ENCODE measurements around the gene CHRD.

CHRD gene

DNA sequence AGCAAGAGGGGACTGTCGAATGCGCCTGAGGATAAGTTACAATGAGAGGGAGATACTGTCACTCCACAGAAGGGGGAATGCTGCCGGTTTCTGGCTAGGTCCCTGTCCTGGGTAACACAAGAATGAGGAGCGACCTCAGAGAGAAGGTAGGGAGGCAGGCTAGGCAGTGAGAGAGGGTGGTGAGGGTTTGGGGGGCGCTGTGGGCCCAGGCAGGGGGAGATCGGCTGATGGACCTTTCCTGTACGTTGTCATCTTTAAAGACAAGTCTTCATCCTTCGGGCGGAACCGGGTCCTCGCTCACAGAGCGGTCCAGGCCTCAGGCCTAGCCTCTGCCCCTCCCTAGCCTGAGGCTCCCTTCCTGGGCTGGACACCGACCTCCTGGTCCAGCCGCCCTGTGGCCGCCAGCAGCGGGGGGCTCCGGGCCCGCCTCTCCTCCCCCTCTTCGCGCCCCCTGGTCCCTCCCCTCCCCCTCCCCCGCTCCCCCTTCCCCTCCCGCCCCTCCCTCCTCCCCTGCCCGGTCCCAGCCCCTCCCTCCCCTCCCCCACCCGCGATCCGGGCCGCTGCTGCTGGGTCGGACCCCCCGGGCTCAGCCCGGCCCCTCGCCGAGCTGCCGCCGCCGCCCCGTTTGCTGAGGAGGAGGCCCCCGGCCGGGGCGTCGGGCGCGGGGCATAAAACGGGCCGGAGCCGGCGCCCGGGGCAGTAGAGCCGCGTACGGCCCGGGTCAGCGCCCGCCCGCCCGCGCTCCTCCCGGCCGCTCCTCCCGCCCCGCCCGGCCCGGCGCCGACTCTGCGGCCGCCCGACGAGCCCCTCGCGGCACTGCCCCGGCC, at the start of gene CHRD:
Gene CHRD, plus strand, starts transcription at position 697 of the 827 bp plus-strand sequence. CDS start 265 bp downstream, outside the sequence.
- Histone ChIP-seq H3K27ac (ENCODE audit: low read length) (peak within 1 kb of the TSS; percentile 61), H3K4me3 (ENCODE audit: low read depth in 1 of 2, low read length in 2 of 2) (peak within 1 kb of the TSS; percentile 48 to 63), H3K9me3 (ENCODE audit: control insufficient read depth in 1 of 2, low read length in 2 of 2) (no peaks in the 10 kb centered on the region), H3K4me1 (ENCODE audit: control insufficient read depth in 1 of 2, insufficient read depth in 2 of 2, low read length in 2 of 2) (peaks cover 0 to 13% of the 10 kb centered on the region in 2 donors), H3K36me3 (ENCODE audit: control insufficient read depth in 1 of 2, insufficient read depth in 2 of 2, low read length in 2 of 2) (no peaks in the 10 kb centered on the region), H3K27me3 (ENCODE audit: low read depth, low read length) (peaks cover 17% of the 10 kb centered on the region)

DNA sequence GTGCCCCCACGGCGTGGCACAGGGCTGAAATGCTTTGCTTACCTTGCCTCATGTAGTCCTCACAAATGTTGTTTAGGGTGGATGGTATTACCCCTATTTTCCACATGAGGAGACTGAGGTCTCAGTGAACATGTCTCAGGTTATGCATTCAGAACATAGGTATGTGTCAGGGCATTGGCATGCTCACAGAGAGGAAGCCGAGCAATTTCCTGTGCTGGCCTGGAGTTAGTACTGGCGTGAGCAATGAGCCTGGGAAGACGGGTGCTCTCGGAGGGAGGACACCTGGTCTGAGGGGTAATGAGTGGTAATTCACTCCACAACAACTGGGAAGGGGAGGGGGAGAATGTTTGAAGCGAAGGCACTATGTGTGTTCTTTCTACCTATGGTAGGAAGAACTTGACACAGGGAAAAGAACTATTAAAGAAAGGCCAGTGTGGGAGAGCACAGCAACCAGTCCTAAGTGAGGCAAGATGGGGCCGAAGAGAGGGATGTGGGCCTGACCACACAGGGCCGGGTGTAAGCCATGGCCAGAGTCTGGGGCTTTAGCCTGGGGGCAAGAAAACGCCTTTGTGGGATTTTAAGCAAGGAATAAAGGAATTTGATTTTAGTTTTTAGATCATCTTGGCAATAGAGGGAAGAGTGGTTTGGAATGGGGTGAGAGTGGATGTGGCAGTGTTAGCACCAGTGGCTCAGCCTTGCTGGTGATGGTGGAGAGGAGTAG, 47.3 kb upstream of the CHRD start:
- no peaks in the 10 kb centered on the region for H3K27me3 ChIP-seq (ENCODE audit: low read depth, low read length)
- H3K36me3 ChIP-seq (ENCODE audit: control insufficient read depth in 1 of 2, insufficient read depth in 2 of 2, low read length in 2 of 2): peaks cover 67 to 77% of the 10 kb centered on the region in 2 donors
- H3K9me3 ChIP-seq (ENCODE audit: control insufficient read depth in 1 of 2, low read length in 2 of 2): no peaks in the 10 kb centered on the region
- H3K27ac ChIP-seq (ENCODE audit: low read length): peak overlapping the region; percentile 40
- H3K4me3 ChIP-seq (ENCODE audit: low read depth in 1 of 2, low read length in 2 of 2): no peak overlapping the region
- H3K4me1 ChIP-seq (ENCODE audit: control insufficient read depth in 1 of 2, insufficient read depth in 2 of 2, low read length in 2 of 2): peaks cover 9 to 14% of the 10 kb centered on the region in 2 donors

DNA sequence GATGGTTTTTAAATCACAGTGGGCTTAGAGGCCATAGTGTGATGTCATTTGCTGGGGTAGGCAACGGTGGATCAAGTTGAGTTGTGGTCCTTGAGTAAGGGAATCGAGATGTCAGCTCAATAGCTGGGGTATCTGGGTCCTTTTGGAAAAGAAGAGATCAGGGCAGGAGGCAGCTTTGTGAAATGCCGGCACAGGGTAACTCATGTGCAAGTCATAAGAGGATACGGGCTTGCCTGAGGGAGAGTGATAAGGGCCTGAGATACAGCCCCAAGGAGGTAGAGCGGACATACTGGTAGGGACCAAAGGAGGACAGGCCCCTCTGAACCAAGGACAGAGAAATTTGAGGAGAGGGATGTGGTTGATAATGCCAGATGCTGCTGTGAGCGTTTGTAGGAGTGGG, 46.7 kb upstream of the CHRD start:
- Histone ChIP-seq H3K4me1 (ENCODE audit: control insufficient read depth in 1 of 2, insufficient read depth in 2 of 2, low read length in 2 of 2) (peaks cover 9 to 21% of the 10 kb centered on the region in 2 donors), H3K4me3 (ENCODE audit: low read depth in 1 of 2, low read length in 2 of 2) (no peak overlapping the region), H3K36me3 (ENCODE audit: control insufficient read depth in 1 of 2, insufficient read depth in 2 of 2, low read length in 2 of 2) (peaks cover 60 to 70% of the 10 kb centered on the region in 2 donors), H3K27ac (ENCODE audit: low read length) (peak overlapping the region; percentile 40), H3K27me3 (ENCODE audit: low read depth, low read length) (no peaks in the 10 kb centered on the region), H3K9me3 (ENCODE audit: control insufficient read depth in 1 of 2, low read length in 2 of 2) (no peaks in the 10 kb centered on the region)

DNA sequence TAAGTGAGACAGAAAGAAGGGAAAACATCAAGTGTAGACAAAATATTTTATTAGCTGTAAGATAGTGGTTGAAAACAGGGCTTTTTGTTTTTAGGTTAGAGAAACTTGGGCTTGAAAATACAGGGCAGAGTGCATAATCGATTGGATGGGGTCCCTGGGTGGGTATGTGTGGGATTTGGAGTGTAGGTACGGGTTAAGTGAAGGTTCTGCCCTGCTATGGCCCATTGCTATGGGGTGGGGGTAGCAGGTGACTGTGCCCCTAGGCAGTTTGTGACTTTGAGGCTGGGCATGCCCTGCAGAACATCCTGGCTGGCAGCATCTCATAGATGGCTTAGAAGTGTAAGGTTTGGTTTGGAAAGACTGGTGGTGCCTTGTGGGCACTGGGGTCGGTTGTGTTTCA, 46.2 kb upstream of the CHRD start:
- Histone ChIP-seq H3K4me3 (ENCODE audit: low read depth in 1 of 2, low read length in 2 of 2) (no peak overlapping the region), H3K27me3 (ENCODE audit: low read depth, low read length) (no peaks in the 10 kb centered on the region), H3K36me3 (ENCODE audit: control insufficient read depth in 1 of 2, insufficient read depth in 2 of 2, low read length in 2 of 2) (peaks cover 55 to 65% of the 10 kb centered on the region in 2 donors), H3K9me3 (ENCODE audit: control insufficient read depth in 1 of 2, low read length in 2 of 2) (no peaks in the 10 kb centered on the region), H3K4me1 (ENCODE audit: control insufficient read depth in 1 of 2, insufficient read depth in 2 of 2, low read length in 2 of 2) (peaks cover 9 to 26% of the 10 kb centered on the region in 2 donors), H3K27ac (ENCODE audit: low read length) (peak overlapping the region; percentile 39)

DNA sequence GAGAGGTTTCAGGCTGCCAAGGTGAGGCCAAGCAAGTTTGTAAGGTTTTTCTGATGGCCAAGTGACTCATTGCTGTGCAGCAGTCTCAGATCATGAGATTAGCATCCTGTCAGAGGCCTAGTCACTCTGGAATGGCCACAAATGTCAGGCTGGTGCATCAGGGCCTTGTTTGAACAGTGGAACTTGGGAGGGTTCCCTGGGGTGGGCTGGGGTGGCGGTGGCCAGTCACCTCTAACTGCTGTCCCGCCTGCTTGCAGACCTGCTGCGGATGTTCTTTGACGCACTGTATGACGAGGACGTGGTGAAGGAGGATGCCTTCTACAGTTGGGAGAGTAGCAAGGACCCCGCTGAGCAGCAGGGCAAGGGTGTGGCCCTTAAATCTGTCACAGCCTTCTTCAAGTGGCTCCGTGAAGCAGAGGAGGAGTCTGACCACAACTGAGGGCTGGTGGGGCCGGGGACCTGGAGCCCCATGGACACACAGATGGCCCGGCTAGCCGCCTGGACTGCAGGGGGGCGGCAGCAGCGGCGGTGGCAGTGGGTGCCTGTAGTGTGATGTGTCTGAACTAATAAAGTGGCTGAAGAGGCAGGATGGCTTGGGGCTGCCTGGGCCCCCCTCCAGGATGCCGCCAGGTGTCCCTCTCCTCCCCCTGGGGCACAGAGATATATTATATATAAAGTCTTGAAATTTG, 45.2 kb upstream of the CHRD start:
- Histone ChIP-seq H3K27me3 (ENCODE audit: low read depth, low read length) (no peaks in the 10 kb centered on the region), H3K9me3 (ENCODE audit: control insufficient read depth in 1 of 2, low read length in 2 of 2) (no peaks in the 10 kb centered on the region), H3K36me3 (ENCODE audit: control insufficient read depth in 1 of 2, insufficient read depth in 2 of 2, low read length in 2 of 2) (peaks cover 48 to 56% of the 10 kb centered on the region in 2 donors), H3K27ac (ENCODE audit: low read length) (peak overlapping the region; percentile 39), H3K4me1 (ENCODE audit: control insufficient read depth in 1 of 2, insufficient read depth in 2 of 2, low read length in 2 of 2) (peaks cover 9 to 34% of the 10 kb centered on the region in 2 donors), H3K4me3 (ENCODE audit: low read depth in 1 of 2, low read length in 2 of 2) (no peak overlapping the region)

DNA sequence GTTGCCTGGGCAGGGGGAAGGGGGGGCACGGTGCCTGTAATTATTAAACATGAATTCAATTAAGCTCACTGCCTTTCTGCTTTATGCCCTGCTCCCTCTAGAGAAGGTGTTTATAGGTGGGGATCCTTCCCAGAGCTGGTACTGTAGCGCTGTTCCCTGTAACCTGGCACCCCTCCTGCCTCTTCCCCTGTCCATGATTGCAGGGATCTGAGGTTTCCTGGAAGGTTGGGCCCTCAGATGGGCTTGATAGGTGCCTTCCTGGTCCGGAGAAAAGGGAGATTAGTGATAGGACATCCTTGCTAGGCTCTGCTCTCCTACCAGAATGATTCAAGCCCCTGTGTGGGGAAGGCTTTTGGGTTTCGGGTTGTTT, 44.6 kb upstream of the CHRD start:
- H3K4me1 ChIP-seq (ENCODE audit: control insufficient read depth in 1 of 2, insufficient read depth in 2 of 2, low read length in 2 of 2): peaks cover 9 to 38% of the 10 kb centered on the region in 2 donors
- peak overlapping the region; percentile 91 for H3K27ac ChIP-seq (ENCODE audit: low read length)
- H3K36me3 ChIP-seq (ENCODE audit: control insufficient read depth in 1 of 2, insufficient read depth in 2 of 2, low read length in 2 of 2): peaks cover 41 to 50% of the 10 kb centered on the region in 2 donors
- H3K4me3 ChIP-seq (ENCODE audit: low read depth in 1 of 2, low read length in 2 of 2): peak overlapping the region; percentile 34 to 67
- H3K9me3 ChIP-seq (ENCODE audit: control insufficient read depth in 1 of 2, low read length in 2 of 2): no peaks in the 10 kb centered on the region
- no peaks in the 10 kb centered on the region for H3K27me3 ChIP-seq (ENCODE audit: low read depth, low read length)

DNA sequence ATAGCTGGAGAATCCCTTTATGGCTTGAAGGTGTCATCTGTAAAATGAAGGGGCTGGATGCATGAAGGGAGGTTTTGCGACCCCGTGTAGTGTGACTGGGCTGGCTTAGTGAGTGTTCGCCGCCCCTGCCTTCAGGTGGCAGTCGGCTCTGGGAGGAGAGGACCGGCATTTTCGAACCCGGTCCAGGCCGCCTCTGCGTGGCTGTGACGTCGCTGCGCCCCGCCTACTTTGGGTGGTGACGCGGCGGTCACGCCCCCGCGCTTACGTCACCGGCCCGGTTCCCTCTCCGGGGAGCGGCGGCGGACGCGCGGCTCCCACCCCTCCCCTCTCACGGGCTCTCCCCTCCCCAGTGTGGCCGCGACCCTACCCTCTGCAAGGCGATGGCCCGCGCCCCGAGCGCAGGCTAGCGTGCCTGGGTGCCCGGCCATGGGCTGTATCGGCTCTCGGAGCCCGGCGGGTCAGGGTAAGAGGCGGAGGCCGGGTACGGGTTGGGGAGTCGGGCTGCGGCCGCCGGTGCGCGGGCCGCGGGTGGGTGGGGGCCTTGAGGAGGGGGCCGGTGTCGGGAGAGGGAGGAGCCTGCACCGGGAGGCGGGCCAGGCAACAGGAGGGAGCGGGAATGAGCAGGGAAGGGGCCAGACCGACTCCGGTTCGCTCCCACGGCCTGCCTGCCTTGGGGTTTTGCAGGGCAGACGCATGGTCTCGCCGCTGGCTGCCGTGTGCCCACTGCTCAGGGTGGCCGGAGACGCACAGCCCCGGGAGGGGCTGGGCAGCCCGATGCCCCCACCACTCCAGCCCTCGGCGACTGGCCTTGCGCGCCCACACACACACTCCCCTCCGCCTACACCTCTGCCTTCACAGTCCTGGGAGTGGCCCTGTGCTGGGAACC, 44.0 kb upstream of the CHRD start:
- peak overlapping the region; percentile 91 for H3K27ac ChIP-seq (ENCODE audit: low read length)
- H3K36me3 ChIP-seq (ENCODE audit: control insufficient read depth in 1 of 2, insufficient read depth in 2 of 2, low read length in 2 of 2): peaks cover 39 to 46% of the 10 kb centered on the region in 2 donors
- no peaks in the 10 kb centered on the region for H3K9me3 ChIP-seq (ENCODE audit: control insufficient read depth in 1 of 2, low read length in 2 of 2)
- peak overlapping the region; percentile 67 to 87 for H3K4me3 ChIP-seq (ENCODE audit: low read depth in 1 of 2, low read length in 2 of 2)
- no peaks in the 10 kb centered on the region for H3K27me3 ChIP-seq (ENCODE audit: low read depth, low read length)
- H3K4me1 ChIP-seq (ENCODE audit: control insufficient read depth in 1 of 2, insufficient read depth in 2 of 2, low read length in 2 of 2): peaks cover 9 to 38% of the 10 kb centered on the region in 2 donors

DNA sequence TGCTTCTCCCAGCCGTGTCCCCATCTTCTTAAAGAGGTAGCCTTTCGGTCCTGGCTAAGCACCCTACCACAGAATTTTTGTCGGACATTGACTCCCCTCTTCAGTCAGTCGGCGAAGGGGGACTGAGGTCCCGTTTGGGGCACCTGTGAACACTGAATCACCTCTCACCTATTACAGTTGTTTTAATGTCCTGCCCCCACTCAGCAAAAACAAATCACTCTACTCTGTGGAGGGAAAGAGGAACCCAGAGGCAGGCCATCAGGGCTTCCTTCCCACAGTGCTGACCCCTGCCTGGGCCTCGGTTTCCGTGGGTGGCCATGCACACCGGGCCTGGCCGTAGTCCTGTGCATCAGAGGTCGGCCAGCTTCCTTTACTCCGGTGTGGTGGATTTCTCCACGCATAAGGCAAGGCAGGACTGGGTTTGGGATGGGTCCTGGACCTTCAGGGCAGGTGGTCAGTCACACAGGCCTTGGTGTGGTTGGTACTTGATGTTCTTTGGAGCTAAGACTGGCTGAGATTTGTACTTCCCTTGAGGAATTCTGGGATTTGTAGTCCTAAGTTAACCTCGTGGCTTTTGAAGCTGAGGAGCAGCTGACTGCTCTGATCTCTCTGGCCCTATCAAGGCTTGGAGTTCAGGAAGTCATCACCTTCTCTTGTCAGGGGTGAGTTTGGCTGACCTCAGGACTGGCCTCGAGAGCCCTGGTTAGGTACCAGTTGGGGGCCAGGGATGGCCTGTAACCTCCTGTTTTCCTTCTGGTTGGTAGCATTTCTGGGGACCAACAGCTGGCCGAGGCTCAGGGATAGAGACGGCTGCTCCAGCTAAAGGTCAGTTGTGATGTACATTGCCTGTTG, 43.1 kb upstream of the CHRD start:
- H3K4me1 ChIP-seq (ENCODE audit: control insufficient read depth in 1 of 2, insufficient read depth in 2 of 2, low read length in 2 of 2): peaks cover 9 to 38% of the 10 kb centered on the region in 2 donors
- H3K36me3 ChIP-seq (ENCODE audit: control insufficient read depth in 1 of 2, insufficient read depth in 2 of 2, low read length in 2 of 2): peaks cover 34 to 43% of the 10 kb centered on the region in 2 donors
- H3K27me3 ChIP-seq (ENCODE audit: low read depth, low read length): no peaks in the 10 kb centered on the region
- no peaks in the 10 kb centered on the region for H3K9me3 ChIP-seq (ENCODE audit: control insufficient read depth in 1 of 2, low read length in 2 of 2)
- H3K27ac ChIP-seq (ENCODE audit: low read length): peak overlapping the region; percentile 90
- H3K4me3 ChIP-seq (ENCODE audit: low read depth in 1 of 2, low read length in 2 of 2): peak overlapping the region; percentile 67 to 87

DNA sequence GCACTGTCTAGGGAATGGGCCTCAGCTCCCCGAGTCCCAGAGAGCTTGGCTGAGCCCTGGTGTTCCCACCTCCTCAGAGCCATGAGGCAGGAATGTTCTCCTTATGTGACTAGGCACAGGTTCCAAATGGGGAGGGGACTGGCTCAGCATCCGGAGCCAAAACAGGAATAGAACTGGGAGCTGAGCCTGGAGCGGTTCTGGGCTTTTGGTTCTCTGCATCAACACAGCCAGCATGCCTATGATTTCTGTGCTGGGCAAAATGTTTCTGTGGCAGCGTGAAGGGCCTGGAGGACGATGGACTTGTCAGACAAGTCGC, 42.5 kb upstream of the CHRD start, which contains the start of gene FAM131A:
Gene FAM131A, plus strand, starts transcription at position 202 of the 316 bp plus-strand sequence. Its CDS starts 31 bp downstream, at position 233.
- Histone ChIP-seq H3K27me3 (ENCODE audit: low read depth, low read length) (no peaks in the 10 kb centered on the region), H3K27ac (ENCODE audit: low read length) (peak within 1 kb of the TSS; percentile 90), H3K9me3 (ENCODE audit: control insufficient read depth in 1 of 2, low read length in 2 of 2) (no peaks in the 10 kb centered on the region), H3K4me1 (ENCODE audit: control insufficient read depth in 1 of 2, insufficient read depth in 2 of 2, low read length in 2 of 2) (peaks cover 9 to 38% of the 10 kb centered on the region in 2 donors), H3K4me3 (ENCODE audit: low read depth in 1 of 2, low read length in 2 of 2) (peak within 1 kb of the TSS; percentile 67 to 87), H3K36me3 (ENCODE audit: control insufficient read depth in 1 of 2, insufficient read depth in 2 of 2, low read length in 2 of 2) (peaks cover 29 to 42% of the 10 kb centered on the region in 2 donors)

DNA sequence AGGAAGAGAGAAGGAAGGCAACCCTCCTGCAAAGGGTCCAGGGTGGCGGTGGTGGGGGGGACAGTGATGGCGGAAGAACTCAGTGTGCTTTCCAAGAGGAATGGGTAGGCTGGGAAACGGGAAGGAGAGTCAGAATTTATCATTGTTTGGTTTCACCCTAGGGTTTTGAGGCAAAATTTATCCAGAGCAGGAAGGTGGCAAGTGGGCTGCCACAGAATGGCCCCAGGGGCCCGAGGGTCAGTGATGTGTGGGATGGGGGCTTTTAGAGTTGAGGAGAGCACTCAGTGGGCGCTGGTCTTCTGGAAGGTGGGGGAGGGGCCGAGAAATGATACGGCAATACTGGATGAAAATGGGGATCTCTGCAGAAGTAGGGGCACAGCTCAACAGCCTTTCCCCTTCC, 41.9 kb upstream of the CHRD start:
- peak overlapping the region; percentile 90 for H3K27ac ChIP-seq (ENCODE audit: low read length)
- peak overlapping the region; percentile 67 to 87 for H3K4me3 ChIP-seq (ENCODE audit: low read depth in 1 of 2, low read length in 2 of 2)
- H3K9me3 ChIP-seq (ENCODE audit: control insufficient read depth in 1 of 2, low read length in 2 of 2): no peaks in the 10 kb centered on the region
- peaks cover 9 to 38% of the 10 kb centered on the region in 2 donors for H3K4me1 ChIP-seq (ENCODE audit: control insufficient read depth in 1 of 2, insufficient read depth in 2 of 2, low read length in 2 of 2)
- no peaks in the 10 kb centered on the region for H3K27me3 ChIP-seq (ENCODE audit: low read depth, low read length)
- H3K36me3 ChIP-seq (ENCODE audit: control insufficient read depth in 1 of 2, insufficient read depth in 2 of 2, low read length in 2 of 2): peaks cover 28 to 42% of the 10 kb centered on the region in 2 donors

Measured in muscle layer of duodenum (tissue), 2 donors.